ENCODE measurements around the gene TGOLN2.

Gene TGOLN2

DNA sequence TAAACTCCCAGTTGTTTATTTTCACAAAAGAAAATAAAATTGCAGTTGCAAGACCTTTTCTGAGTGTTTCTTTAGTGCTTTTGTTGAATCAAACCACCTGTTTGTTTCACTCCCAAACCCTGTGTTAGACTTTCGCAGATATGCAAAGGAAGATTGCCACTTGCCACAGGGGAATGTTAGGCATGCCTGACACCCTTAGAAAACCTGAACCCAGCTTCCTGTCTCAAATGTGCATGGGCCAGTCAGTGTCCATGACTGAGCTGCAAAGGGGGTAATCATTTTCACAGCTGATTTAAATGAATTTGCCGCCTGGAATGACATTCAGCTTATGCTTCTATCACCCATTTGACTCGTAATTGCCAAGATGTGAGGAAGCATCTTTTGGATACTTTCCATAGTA, 17.5 kb downstream of the TGOLN2 start:
- FAIRE-seq (no peak), DNase-seq (ENCODE audit: insufficient read length, low spot score) (no peak)

DNA sequence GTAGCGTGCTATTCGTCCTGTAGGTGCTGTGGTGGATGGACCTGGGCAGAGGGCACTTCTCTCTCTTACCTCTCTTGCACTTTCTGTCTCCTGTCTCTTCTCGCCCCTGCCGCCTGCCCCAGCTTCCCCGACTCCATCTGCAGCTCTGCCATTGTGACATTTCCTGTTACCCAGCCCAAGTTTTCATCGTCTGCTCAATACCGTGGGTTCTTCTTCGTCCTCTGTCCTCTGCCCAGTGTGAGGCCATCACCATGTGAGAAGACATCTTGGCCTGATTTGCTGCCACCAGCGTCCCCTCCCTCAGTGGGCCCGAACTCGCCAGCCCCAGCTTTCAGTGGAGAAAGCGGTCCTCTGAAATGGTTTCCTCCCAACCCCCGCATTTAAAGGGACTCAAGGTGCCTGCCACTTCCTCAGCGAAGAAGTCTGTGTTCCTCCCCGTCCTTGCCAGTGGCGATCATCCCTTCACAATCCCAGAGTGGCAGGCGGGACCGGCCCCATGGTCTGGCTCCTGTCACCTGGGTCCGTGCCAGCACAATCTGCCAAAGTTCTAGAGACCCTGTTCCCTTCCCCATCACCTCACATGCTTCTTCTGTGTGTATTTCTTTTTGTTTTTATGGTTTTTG, 18.0 kb downstream of the TGOLN2 start:
- no peak for DNase-seq (ENCODE audit: insufficient read length, low spot score)

DNA sequence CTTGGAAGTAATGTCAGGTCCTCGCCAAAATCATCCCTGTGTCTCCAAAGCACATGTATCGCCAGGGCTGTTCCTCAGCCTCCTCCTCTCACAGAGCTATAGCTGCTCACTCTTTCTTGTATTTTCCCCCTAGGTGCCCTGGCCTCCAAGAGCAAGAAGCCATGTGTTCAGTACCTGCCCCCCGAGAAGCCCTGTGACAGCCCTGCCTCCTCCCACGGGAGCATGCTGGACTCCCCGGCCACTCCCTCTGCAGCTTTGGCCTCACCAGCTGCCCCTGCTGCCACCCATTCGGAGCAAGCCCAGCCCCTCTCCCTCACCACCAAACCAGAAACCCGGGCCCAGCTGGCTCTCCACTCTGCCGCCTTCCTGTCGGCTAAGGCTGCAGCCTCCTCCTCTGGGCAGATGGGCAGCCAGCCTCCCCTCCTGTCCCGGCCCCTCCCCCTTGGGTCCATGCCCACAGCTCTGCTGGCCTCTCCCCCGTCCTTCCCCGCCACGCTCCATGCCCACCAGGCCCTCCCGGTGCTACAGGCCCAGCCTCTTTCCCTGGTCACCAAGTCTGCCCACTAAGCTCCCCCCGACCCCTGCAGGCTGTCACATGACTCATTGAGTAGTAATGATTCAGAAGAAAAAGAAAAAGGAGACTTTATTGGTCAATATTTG, 18.8 kb downstream of the TGOLN2 start:
- no peak for FAIRE-seq
- no peak for DNase-seq (ENCODE audit: insufficient read length, low spot score)

More for the DNA sequence above, 18.0 kb downstream of the TGOLN2 start:
- no peak for FAIRE-seq

DNA sequence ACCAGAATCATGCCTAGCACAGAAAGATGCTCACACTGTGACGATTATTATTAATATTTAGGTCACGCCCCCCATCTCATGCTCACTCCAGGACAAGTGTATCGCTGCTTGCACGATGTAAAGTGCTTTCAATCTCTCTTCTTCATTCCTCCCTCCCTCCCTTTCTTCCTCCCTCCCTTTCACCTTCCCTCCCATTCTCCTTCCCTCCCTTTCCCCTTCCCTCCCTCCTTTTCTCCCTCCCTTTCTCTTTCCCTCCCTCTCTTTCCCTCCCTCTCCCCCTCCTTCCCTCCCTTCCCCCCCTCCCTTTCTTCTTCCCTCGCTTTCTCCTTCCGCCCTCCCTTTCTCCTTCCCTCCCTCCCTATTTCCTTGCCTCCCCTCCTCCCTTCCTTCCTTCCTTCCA, 19.6 kb downstream of the TGOLN2 start:
- FAIRE-seq (no peak), DNase-seq (ENCODE audit: insufficient read length, low spot score) (no peak)

DNA sequence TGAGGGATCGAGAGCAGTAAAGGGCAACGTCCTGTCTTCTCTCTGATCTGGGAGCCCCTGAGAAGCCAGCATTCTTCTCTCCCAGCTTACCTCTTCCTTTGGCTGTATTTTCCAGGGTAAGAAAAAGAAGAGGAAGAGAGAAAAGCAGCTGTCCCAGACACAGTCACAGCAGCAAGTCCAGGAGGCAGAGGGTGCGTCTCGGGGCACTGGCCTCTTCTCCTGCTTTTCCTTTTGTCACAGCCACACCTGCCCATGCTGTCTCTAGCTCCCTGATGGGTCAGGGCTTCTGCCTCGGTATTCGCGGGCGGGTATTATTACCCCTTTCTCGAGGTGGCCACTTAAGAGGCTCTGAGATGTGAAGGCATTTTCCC, 20.3 kb downstream of the TGOLN2 start:
- FAIRE-seq (no peak), DNase-seq (ENCODE audit: insufficient read length, low spot score) (no peak)

DNA sequence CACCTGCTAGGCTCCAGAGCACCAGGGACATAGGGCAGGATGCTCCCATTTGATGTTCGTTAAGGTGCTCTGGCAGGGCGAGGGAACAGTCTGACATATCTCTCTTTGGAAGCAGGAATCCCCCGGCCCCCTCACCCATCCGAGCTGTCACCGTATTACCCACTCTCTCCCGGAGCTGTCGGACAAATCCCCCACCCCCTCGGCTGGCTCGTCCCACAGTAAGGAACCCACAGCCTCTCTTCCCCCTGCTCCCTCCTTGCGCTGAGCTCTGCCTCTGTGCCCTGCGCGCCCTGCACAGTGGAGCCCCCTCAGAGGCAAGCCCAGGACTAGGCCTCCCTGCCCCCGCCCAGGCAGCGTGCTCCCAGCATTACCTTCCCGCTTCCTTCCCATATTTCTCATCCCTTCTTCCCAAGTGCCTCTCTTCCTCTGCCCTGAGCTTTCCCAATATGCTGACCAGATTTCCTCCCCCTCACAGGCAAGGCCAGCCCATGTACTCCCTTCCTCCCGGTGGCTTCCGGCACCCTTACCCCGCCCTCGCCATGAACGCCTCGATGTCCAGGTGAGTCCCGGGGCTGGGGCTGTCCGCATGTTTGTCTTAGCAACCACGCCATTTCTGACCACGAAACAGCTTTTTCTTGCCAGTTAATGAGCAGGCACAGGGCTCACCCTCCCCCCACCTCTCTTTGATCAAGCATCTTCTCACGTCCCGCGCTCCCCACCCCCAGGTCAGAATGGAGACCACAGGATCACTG, 23.8 kb downstream of the TGOLN2 start:
- DNase-seq (ENCODE audit: insufficient read length, low spot score) (no peak), FAIRE-seq (no peak)

DNA sequence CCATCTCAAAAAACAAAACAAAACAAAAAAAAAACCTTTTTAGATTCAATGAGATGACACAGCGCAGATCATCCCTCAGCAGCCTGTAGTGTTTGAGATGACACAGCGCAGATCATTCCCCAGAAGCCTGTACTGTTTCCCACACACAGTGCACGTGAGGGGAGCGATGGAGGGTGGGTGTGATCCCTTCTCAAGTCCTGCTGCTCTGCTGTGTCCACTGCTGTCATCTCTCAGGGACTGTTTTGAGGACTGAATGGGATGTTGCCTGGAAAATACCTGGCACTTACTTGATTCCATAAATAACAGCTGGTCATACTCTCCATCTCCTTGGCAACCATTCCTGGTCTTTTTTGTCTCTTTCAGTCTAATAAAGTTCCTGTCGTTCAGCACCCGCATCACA, 25.7 kb downstream of the TGOLN2 start:
- DNase-seq (ENCODE audit: insufficient read length, low spot score) (no peak), FAIRE-seq (no peak)

DNA sequence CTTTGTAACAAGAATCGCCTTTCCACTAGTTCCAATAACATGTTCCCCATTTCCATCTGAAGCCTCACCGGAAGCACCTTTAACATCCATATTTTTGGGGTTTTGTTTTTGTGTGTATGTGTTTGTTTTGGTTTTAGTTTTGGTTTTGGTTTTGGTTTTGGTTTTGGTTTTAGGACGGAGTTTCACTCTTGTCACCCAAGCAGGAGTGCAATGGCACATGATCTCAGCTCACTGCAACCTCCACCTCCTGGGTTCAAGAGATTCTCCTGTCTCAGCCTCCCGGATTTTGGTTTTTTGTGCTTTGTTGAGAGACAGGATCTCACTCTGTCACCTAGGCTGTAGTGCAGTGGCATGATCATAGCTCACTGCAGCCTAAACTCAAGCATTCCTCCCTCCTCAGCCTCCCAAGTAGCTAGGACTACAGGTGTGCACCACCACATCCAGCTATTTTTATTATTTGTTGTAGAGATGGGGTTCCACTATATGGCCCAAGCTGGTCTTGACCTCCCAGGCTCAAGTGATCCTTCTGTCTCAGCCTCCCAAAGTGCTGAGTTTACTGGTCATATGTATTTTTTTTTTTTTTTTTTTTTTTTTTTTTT, 36.3 kb downstream of the TGOLN2 start:
- FAIRE-seq (no peak), DNase-seq (ENCODE audit: insufficient read length, low spot score) (no peak)

DNA sequence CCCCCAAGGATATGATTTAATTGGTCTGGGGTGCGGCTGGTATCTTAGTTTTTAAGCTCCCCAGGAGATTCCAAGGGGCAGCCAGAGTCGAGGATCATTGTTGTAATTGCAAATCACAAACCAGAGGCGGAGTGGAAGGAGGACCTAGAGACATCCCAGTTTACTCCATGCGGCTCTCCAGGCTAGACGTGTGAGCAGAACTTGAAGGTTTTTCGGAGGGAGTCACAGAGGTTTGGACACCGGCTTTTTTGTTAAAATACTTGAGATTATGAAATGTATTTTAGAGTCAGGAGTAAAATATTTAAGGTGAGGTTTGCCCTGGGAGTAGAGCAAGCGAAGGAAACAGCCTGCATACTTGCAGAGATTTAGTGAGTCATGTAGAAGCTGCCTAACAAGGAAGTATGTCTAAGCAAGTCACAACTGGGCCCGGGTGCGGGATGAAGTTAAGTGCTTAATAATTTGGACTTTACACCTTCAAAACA, 39.5 kb downstream of the TGOLN2 start:
- DNase-seq (ENCODE audit: insufficient read length, low spot score) (no peak), FAIRE-seq (no peak)

DNA sequence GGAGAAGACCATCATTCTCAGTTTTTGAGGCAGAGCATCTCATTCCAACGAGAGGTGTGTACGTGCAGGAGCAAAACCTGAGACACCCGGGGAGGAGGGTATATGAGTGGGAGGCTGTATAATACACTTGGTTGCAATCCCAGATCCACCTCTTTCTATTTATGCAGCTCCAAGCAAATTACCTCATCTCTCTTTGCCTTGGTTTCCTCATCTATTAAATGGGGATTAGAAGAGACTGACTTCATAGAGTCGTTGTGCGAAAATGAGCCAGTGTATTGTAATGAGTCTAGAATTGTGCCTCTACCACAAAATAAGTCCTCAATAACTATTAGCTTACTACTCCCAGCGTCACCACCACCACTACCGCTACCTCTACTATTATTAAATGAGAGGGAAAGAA, 40.1 kb downstream of the TGOLN2 start:
- FAIRE-seq (no peak), DNase-seq (ENCODE audit: insufficient read length, low spot score) (no peak)

DNA sequence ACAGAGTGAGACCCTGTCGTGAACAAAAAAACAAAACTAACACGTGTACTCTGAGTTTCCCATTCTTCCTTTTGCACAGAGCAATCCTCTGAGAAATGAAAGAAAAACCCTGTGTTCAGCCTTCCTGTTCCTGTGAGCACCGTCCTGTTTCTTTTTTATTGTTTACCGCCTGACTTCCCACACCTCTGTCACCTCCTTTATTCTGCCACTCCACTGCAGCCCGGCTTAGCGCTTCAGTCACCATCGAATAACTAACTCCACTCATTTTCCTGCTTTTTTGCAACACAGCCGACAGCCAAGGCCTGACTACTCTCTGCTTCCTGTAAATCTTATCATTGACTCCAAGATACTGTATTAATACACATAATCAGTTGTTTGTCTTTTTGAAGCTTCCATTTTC, 40.9 kb downstream of the TGOLN2 start:
- DNase-seq (ENCODE audit: insufficient read length, low spot score) (no peak), FAIRE-seq (no peak)

DNA sequence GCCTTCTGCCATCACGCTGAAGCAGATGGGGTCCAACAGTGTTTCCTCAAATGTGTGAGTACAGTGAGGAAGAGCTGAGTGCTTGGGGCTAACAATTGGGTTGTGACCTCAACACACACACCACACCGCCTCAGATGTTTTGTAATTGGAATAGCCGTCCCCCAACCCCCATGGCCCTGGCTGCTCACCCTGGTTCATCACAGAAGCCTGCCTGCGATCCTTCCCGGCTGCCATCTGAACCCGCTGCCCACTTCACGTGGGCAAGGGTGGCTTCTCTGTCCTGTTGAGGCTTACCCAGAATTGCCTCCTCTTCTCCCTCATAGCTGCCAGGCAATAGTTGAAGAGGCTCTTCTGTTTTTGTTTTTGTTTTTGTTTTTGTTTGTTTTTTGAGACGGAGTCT, 44.1 kb downstream of the TGOLN2 start:
- DNase-seq (ENCODE audit: insufficient read length, low spot score) (no peak), FAIRE-seq (no peak)

DNA sequence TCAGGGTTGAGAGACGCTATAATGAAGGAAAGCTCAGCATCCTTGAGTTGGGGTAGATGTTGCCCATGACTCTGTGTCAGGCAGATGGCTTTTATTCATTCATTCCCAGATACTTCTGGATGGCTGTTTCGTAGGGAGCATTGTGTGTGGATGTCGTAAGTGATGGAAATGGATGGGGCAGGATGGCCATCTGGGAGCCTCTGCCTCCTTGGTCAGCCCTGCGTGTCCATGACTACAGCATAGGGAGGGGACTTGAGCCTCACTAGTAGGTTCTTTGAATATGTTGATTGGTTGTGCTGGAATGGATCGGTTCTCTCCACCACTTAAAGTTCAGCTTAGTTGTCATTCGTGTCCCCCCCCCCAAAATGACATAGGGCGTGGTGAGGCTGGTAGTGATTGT, 44.9 kb downstream of the TGOLN2 start:
- no peak for DNase-seq (ENCODE audit: insufficient read length, low spot score)
- no peak for FAIRE-seq

DNA sequence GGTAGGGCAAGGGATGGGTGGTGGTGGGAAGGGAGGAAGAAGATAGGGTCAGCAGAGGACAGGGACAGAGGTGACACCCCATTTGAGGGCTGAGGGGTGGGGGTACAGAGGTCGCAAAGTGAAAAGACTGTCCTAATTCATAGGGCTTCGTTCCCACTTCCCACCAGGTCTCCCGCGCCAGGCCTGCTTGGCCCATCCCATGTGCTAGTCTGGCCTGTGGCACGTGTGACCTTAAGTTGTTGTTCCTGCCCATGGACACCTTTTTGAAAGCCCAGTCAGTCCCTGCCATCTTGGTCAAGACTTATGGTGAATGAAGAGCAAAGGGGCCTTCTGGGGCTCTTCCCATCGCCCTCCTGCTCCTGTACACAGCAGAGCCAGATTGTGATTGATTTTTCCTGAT, 46.2 kb downstream of the TGOLN2 start:
- DNase-seq (ENCODE audit: insufficient read length, low spot score) (no peak), FAIRE-seq (no peak)

DNA sequence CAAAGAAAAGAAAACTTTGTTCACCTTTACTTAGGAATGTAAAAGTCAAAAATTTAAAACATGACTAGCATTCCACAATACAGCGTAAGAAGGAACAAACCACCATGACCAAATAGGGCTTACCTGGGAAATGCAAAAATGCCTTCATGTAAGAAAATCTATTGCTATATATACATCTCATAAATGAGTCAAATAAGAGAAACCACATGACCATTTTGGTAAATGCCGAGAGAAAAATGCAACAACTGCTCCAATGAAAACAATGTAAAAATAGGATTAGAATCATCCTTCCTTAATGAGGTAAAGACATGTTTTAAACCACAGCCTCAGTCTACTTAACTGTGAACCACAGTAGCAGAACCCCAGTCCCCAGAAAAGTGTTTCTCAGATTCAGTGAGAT, 49.4 kb downstream of the TGOLN2 start:
- no peak for FAIRE-seq
- no peak for DNase-seq (ENCODE audit: insufficient read length, low spot score)

DNA sequence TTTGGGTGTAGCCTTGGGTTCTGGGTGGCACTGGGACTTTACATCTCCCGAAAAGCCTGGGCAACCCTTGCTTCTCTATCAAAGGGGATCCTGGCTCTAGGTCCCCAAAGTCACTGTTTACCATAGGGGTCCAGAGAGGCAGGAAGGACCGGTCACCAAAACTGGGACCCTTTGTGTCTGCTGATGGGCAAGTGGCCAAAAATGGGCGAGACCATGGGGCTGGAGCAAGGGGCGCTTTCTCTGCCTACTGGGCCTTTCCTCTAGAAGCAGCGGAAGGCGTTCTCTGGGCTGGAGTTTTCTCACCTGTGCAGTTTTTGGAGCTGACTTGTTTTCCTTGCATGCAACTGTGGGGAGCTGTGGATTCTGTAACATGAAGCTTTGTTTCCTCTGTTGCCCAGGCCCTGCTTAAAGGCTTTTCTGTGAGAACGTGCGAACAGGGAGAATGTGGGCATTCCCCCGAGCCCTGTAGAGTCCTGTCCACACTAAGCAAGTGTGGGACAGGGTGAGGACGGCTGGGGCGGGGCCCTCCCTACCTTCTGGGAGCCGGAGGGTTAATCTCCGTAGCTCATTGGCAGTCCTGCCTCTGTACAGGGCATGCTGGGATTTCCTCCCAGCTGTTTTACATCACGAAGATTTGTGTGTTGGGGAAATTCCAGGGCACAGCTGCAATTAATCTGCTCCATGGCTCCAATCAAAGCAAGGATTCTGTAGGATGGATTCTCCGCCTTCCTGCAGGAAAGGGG, 50.2 kb downstream of the TGOLN2 start:
- DNase-seq (ENCODE audit: insufficient read length, low spot score) = no peak
- no peak for FAIRE-seq

DNA sequence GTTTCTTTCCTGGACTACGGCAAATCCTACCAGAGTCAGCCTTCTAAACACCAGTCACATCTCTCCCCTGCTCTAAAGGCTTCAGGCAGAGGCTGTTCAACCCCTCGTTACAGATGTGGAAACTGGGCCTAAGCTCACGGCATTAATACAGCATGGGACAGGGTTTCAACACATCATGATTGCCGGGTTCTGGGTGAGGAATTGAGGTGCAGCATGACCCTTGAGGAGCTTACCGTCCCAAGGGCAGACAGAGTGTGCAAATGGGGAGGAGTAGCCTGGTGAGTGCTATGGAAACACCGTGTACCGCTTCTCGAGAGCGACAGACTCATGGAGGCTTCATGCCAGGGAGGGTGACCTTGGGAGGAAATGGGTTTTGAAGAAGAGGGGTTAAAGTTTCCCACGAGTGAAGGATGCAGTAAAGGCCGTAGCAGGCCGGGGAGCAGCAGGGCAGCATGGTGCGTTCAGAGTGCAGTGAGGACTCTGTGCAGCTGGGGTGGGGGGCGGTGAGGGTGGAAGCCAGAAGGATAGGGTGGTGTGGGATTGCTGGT, 51.1 kb downstream of the TGOLN2 start:
- DNase-seq (ENCODE audit: insufficient read length, low spot score) (no peak), FAIRE-seq (no peak)

DNA sequence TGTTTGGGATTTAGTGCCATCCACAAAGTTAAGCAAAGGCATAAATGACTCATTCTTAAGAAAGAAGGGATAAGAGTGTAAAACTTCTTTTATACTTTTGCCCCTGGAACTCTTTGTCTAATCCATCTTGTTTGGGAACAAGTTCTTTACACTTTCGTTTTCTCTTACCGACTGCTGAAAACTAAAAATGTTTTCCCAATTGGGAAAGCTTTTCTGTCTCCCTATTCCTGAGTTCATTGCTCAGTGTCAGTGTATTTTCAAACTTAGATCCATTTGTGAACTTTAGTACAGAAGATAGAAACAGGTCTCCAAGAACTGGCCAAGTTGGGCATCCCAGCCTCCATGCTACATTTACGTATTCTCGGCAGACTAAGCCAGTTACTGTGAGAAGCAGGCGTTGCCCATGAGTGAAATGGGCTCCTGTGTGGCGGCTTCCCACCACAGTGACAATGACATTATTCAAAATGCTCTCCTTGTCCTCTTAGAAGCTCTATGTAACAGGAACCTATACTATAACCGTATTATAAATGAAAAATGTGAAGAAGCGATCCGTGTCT, 51.7 kb downstream of the TGOLN2 start:
- DNase-seq (ENCODE audit: insufficient read length, low spot score) = no peak
- no peak for FAIRE-seq

DNA sequence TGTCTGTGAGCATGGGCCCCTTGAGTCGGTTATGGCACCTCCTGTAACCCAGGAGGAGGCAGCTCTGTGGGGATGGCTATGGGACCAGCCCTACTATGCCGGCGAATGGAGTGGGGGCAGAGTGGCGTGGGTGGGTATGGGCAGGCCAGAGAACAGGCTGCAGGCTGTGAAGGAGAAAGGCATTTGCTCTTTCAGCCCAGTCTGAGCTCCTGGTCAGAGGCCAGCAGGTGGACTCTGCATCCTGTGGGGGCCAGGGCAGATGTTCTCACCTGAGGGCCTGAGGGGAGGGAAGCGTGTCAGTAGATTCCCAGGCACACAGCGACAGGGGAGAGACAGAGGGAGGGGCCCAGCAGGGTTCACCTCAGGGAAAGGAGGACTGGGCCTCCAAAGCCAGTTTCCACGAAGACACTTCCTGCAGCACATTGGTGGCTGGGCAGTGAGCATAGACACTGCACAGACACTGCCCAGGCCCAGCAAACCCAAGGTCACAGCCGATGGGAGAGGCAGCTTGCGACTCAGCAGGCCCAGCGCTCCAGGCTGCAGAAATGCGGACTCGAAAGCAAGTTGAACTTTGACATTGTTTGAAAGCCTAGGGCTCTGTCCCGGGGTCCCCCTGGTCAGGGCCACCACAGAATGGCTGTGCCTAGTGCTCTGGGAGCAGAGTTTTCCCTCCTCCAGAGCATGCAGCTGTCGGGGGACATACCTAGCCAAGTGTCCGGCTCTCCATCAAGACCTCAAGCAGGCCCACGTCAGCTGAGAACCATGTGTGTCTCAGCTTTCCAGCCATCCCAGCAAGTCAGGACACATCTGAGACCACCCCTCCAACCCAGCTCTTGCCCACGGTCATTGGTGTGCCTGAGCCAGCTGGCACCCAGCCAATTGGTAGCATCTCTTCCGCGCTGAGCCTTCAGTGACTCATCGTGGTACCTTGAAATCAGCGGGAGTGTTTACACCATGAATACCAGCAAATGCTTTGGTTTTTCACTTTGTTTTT, 53.8 kb downstream of the TGOLN2 start:
- FAIRE-seq (no peak), DNase-seq (ENCODE audit: insufficient read length, low spot score) (no peak)

All from GM19239 (cell line).